Measurements from ENCODE around the gene PPARG.
"Not testable (repeated sequence)": the region's sequence is repeated elsewhere in the genome, so short reads cannot be mapped to it uniquely, and the experiment has no call there.

The PPARG gene

GRCh38 chr3:12461097-12461649 is 172.3 kb downstream of the PPARG start:
- no peak for DNase-seq (ENCODE audit: low spot score)

- no peak for DNase-seq (ENCODE audit: low spot score)
Measured at GRCh38 chr3:12462159-12462947, 173.5 kb downstream of the PPARG start.

GRCh38 chr3:12463686-12464085 is 174.8 kb downstream of the PPARG start:
- no peak for DNase-seq (ENCODE audit: low spot score)

- no peak for DNase-seq (ENCODE audit: low spot score)
Measured at GRCh38 chr3:12464181-12464580, 175.3 kb downstream of the PPARG start.

GRCh38 chr3:12465151-12465835 is 176.4 kb downstream of the PPARG start:
- DNase-seq (ENCODE audit: low spot score), result no peak

- no peak for DNase-seq (ENCODE audit: low spot score)
Measured at GRCh38 chr3:12465836-12466225, 177.0 kb downstream of the PPARG start.

- DNase-seq (ENCODE audit: low spot score), result no peak
Measured at GRCh38 chr3:12467746-12468145, 178.9 kb downstream of the PPARG start.

GRCh38 chr3:12468276-12468675 is 179.4 kb downstream of the PPARG start:
- DNase-seq (ENCODE audit: low spot score), result no peak

GRCh38 chr3:12468757-12469156 is 179.9 kb downstream of the PPARG start:
- DNase-seq (ENCODE audit: low spot score), result no peak

- not testable (repeated sequence) for DNase-seq (ENCODE audit: low spot score)
Measured at GRCh38 chr3:12469222-12469621, 180.4 kb downstream of the PPARG start.

- DNase-seq (ENCODE audit: low spot score), result peak; percentile 35
Measured at GRCh38 chr3:12470111-12470510, 181.2 kb downstream of the PPARG start.

GRCh38 chr3:12470680-12471079 is 181.8 kb downstream of the PPARG start:
- DNase-seq (ENCODE audit: low spot score), result no peak

GRCh38 chr3:12471241-12471640 is 182.4 kb downstream of the PPARG start:
- no peak for DNase-seq (ENCODE audit: low spot score)

- DNase-seq (ENCODE audit: low spot score), result no peak
Measured at GRCh38 chr3:12472000-12472610, 183.2 kb downstream of the PPARG start.

- DNase-seq (ENCODE audit: low spot score), result no peak
Measured at GRCh38 chr3:12472796-12473195, 183.9 kb downstream of the PPARG start.

GRCh38 chr3:12473511-12473910 is 184.6 kb downstream of the PPARG start:
- peak; percentile 52 for DNase-seq (ENCODE audit: low spot score)

- peak; percentile 41 for DNase-seq (ENCODE audit: low spot score)
Measured at GRCh38 chr3:12476238-12476897, 187.5 kb downstream of the PPARG start.

- DNase-seq (ENCODE audit: low spot score), result no peak
Measured at GRCh38 chr3:12477256-12477655, 188.4 kb downstream of the PPARG start.

GRCh38 chr3:12478326-12478725 is 189.5 kb downstream of the PPARG start:
- no peak for DNase-seq (ENCODE audit: low spot score)

GRCh38 chr3:12479198-12479597 is 190.3 kb downstream of the PPARG start:
- DNase-seq (ENCODE audit: low spot score), result not testable (repeated sequence)

- DNase-seq (ENCODE audit: low spot score), result peak; percentile 65
Measured at GRCh38 chr3:12479919-12480427, 191.1 kb downstream of the PPARG start.

GRCh38 chr3:12483410-12483809 is 194.5 kb downstream of the PPARG start:
- no peak for DNase-seq (ENCODE audit: low spot score)
